Measurements from ENCODE around the gene CALHM3.
A peak's percentile ranks its signal among the peaks of the same experiment; 100 is the strongest.
"Not testable (repeated sequence)": the region's sequence is repeated elsewhere in the genome, so short reads cannot be mapped to it uniquely, and the experiment has no call there.

Gene CALHM3, protein sequence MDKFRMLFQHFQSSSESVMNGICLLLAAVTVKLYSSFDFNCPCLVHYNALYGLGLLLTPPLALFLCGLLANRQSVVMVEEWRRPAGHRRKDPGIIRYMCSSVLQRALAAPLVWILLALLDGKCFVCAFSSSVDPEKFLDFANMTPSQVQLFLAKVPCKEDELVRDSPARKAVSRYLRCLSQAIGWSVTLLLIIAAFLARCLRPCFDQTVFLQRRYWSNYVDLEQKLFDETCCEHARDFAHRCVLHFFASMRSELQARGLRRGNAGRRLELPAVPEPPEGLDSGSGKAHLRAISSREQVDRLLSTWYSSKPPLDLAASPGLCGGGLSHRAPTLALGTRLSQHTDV

DNA sequence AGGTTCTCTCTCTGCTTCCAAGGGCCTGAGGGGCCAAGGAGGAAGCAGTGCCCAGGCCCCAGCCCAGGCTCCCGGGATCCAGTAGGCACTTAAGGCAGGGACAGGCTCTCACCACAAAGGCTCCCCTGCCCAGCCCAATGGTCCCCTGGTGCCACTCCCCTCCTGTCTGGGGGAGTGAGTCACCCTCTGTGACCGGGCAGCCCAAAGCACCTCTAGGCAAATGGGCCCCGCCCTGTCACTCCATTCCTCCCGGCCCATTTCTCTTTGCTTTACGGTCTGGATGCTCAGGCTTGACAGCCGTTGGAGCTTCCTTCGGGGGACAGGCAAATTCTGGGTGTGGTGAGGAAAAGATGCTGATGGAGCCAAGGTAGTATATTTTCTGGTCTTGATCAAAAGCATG, at the start of gene CALHM3:
Gene CALHM3 (minus strand): TSS at position 106 of the 400 bp plus-strand sequence. CDS start 208 bp downstream, outside the sequence.
- Histone ChIP-seq H3K4me2 (peak within 1 kb of the TSS; percentile 21), H3K4me1 (peaks cover 45% of the 10 kb centered on the region)

DNA sequence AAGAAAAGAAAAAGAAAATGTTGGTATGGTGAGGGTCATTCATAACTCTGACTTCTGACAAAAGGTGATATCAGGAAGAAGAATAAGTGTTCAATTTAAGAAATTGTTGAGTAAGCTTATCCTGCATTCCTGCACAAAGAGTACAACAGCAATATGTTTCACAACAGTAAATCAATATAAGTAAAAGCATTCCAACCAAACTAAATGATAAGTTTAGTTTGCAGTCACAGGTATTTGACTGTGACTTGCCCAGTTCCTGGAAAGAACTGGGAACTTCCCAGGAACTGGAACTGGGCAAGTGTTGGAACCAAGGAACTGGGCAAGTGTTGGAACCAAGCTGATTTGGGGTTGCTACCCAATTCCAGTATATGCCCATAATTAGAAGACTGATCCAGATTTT, 49.5 kb upstream of the CALHM3 start:
- Histone ChIP-seq H3K4me3 (no peak overlapping the region), H3K4me2 (no peak overlapping the region)

More for the DNA sequence above, at the start of gene CALHM3:
- Histone ChIP-seq H3K36me3 (no peaks in the 10 kb centered on the region), H3K4me3 (no peak within 1 kb of the TSS), H3K9me3 (no peaks in the 10 kb centered on the region), H3K27me3 (no peaks in the 10 kb centered on the region), H3K9ac (no peak within 1 kb of the TSS), H3K27ac (no peak within 1 kb of the TSS), H4K20me1 (no peaks in the 10 kb centered on the region)
- TF ChIP-seq Cebpa-rat (IDR thresholded peaks at IDR 0.05) = no peak

DNA sequence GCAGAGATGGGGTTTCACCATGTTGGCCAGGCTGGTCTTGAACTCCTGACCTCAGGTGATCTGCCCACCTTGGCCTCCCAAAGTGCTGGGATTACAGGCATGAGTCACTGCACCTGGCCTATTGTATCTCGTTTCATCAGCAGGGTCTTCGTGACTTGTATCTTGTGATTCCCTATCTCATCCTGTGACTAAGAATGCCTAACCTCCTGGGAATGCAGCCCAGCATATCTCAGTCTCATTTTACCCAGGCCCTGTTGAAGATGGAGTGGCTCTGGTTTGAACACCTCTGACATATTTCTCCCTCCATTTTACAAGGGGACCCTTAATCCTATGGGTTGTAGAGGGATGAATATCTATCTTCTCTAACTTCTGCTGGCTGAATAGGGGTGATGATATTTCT, 48.4 kb upstream of the CALHM3 start:
- H3K4me2 ChIP-seq, H3K36me3 ChIP-seq, H3K9ac ChIP-seq, H3K4me1 ChIP-seq, H3K4me3 ChIP-seq, H3K27ac ChIP-seq, H4K20me1 ChIP-seq, H3K27me3 ChIP-seq: not testable (repeated sequence)
- H3K9me3 ChIP-seq = peaks cover 45% of the 10 kb centered on the region

More for the DNA sequence above, 49.5 kb upstream of the CALHM3 start:
- H3K9ac ChIP-seq = no peak overlapping the region
- no peaks in the 10 kb centered on the region for H3K36me3 ChIP-seq
- peaks cover 49% of the 10 kb centered on the region for H3K9me3 ChIP-seq
- no peaks in the 10 kb centered on the region for H3K27me3 ChIP-seq
- no peaks in the 10 kb centered on the region for H3K4me1 ChIP-seq
- no peak for TF ChIP-seq Cebpa-rat (IDR thresholded peaks at IDR 0.05)
- H3K27ac ChIP-seq = no peak overlapping the region
- no peaks in the 10 kb centered on the region for H4K20me1 ChIP-seq

DNA sequence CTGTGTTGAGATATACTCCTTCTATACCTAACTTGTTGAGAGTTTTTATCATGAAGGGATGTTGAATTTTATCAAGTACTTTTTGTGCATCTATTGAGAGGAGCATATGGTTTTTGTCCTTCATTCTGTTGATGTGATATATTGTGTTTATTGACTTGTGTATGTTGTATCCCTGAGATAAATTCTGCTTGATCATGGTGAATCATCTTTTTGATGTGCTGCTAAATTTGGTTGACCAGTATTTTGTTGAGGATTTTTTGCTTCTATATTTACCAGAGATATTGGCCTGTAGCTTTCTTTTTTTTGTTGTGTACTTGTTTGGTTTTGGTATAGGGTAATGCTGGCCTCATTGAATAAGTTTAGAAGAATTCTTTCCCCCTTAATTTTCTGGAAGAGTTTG, 46.9 kb upstream of the CALHM3 start:
- Histone ChIP-seq H3K4me1 (no peaks in the 10 kb centered on the region), H3K9ac (no peak overlapping the region), H3K9me3 (peaks cover 36% of the 10 kb centered on the region), H3K36me3 (no peaks in the 10 kb centered on the region), H4K20me1 (no peaks in the 10 kb centered on the region), H3K27ac (no peak overlapping the region), H3K4me2 (no peak overlapping the region), H3K27me3 (no peaks in the 10 kb centered on the region), H3K4me3 (no peak overlapping the region)
- TF ChIP-seq Cebpa-rat (IDR thresholded peaks at IDR 0.05) = no peak

DNA sequence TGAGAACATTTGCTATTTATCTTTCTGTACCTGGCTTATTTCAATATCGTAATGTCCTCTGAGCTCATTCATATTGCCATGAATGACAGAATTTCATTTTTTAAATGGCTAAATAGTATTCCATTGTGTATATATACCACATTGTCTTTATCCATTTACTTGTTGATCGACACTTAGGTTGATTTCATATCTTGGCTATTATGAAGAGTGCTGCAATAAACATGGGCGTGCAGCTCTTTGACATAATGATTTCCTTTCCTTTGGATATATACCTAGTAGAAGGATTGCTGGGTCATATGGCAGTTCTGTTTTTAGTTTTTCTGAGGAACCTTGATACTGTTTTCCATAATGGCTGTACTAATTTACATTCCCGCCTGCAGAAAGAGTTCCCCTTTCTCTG, 44.6 kb upstream of the CALHM3 start:
- no peak for TF ChIP-seq Cebpa-rat (IDR thresholded peaks at IDR 0.05)
- Histone ChIP-seq H4K20me1 (no peaks in the 10 kb centered on the region), H3K4me3 (no peak overlapping the region), H3K36me3 (no peaks in the 10 kb centered on the region), H3K9me3 (peaks cover 14% of the 10 kb centered on the region), H3K27me3 (no peaks in the 10 kb centered on the region), H3K9ac (no peak overlapping the region), H3K4me2 (no peak overlapping the region), H3K4me1 (no peaks in the 10 kb centered on the region), H3K27ac (no peak overlapping the region)

DNA sequence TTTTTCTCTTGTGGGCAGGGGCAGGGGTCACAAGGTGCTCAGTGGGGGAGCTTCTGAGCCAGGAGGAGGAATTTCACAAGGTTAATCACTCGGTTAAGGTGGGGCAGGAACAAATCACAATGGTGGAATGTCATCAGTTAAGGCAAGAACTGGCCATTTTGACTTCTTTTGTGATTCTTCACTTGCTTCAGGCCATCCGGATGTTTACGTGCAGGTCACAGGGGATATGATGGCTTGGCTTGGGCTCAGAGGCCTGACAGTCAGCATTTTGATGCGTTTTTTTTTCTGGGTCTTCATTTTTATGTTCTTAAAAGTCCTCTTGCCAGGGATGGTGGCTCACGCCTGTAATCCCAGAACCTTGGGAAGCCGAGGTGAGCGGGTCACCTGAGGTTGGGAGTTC, 43.0 kb upstream of the CALHM3 start:
- H3K27me3 ChIP-seq, H3K27ac ChIP-seq, H3K9ac ChIP-seq, H3K36me3 ChIP-seq, H3K9me3 ChIP-seq, H3K4me1 ChIP-seq, H4K20me1 ChIP-seq, H3K4me2 ChIP-seq, H3K4me3 ChIP-seq: not testable (repeated sequence)

DNA sequence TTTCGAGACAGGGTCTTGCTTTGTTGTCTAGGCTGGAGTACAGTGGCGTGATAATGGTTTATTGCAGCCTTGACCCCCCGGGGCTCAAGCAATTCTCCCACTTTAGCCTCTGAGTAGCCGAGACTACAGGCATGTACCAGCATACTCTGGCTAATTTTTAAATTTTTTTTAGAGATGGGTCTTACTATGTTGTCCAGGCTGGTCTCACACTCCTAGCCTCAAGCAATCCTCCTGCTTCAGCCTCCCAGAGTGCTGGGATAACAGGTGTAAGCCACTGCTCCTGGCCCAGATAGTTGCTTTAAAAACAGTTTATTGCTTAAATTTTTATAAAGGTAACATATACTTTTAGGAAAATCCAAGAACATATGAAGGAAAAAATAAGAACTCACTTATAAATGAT, 40.8 kb upstream of the CALHM3 start:
- Histone ChIP-seq H3K27me3 (no peaks in the 10 kb centered on the region), H4K20me1 (no peaks in the 10 kb centered on the region), H3K4me3 (no peak overlapping the region), H3K4me1 (0 out of 2 replicates have a peak, but pooled peaks cover 8% of the 10 kb centered on the region), H3K27ac (no peak overlapping the region), H3K9ac (no peak overlapping the region), H3K9me3 (no peaks in the 10 kb centered on the region), H3K36me3 (no peaks in the 10 kb centered on the region), H3K4me2 (no peak overlapping the region)
- TF ChIP-seq Cebpa-rat (IDR thresholded peaks at IDR 0.05) = no peak

DNA sequence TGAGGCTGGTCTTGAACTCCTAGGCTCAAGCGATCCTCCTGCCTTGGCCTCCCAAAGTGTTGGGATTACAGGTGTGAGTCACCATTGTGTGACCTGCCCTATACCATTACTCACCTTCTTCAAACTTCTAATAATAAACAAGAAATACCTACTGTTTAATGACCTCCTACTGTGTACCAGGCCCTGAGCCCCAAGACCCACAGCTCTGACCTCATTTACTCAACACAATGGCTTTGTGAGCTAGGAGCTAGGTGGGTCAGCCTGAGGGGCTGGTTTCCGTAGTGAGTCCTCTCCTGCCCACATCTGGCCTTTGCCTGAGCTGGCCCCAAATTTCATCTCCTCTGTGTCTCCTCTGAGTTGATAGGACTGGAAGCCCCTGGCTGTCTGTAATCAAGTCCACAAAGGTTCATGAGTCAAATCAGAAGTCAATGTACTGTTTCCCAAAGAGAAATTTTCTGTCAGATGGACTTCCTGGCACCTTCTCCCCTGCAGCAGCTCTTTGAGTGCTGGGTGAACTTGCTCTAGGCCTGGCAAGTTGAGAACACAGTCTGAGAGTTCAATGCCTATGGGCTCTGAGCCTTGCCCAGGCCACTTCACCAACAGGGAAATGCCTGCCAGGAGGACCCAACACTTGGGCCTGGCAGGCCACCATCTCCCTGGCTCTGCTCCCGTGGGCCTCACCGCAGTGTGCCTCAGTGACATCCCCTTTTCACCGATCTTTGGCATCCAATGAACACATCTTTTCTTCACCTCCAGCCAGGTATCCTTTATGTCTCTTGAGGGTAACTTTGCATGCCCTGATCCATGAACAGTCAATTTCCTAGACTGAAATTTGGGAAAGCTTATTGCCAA, 38.4 kb upstream of the CALHM3 start:
- no peak overlapping the region for H3K4me3 ChIP-seq
- H3K36me3 ChIP-seq = no peaks in the 10 kb centered on the region
- no peak overlapping the region for H3K4me2 ChIP-seq
- no peaks in the 10 kb centered on the region for H4K20me1 ChIP-seq
- 0 out of 2 replicates have a peak, but pooled peaks cover 9% of the 10 kb centered on the region for H3K4me1 ChIP-seq
- no peaks in the 10 kb centered on the region for H3K27me3 ChIP-seq
- TF ChIP-seq Cebpa-rat (IDR thresholded peaks at IDR 0.05) = no peak
- no peak overlapping the region for H3K9ac ChIP-seq
- no peak overlapping the region for H3K27ac ChIP-seq
- H3K9me3 ChIP-seq = no peaks in the 10 kb centered on the region

DNA sequence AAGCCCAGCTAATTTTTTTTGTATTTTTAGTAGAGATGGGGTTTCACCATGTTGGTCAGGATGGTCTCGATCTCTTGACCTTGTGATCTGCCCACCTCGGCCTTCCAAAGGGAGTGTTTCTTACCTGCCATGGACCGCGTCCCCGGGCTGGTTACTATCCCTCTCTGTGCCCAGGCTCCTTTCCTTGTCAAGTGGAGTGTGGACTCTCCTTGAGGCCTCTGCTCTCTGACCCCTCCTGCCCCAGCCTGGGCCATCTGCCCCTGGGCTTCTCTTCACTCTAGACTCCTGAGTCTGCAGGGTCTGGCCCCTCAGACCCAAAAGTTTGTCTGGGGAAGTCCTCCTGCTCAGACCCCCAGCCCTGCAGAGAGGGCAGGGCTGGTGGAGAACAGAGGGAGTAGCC, 35.2 kb upstream of the CALHM3 start:
- TF ChIP-seq Cebpa-rat (IDR thresholded peaks at IDR 0.05) = no peak

More for the DNA sequence above, 35.2 kb upstream of the CALHM3 start:
- H3K4me3 ChIP-seq = no peak overlapping the region
- H3K9me3 ChIP-seq = no peaks in the 10 kb centered on the region
- no peaks in the 10 kb centered on the region for H3K36me3 ChIP-seq
- 0 out of 2 replicates have a peak, but pooled peaks cover 9% of the 10 kb centered on the region for H3K4me1 ChIP-seq
- no peaks in the 10 kb centered on the region; the same call in 1 of the 2 replicates for H3K27me3 ChIP-seq
- H3K9ac ChIP-seq = no peak overlapping the region
- H4K20me1 ChIP-seq = no peaks in the 10 kb centered on the region
- no peak overlapping the region for H3K4me2 ChIP-seq
- no peak overlapping the region for H3K27ac ChIP-seq
